Measurements from ENCODE around the gene C1orf50. TPM values are rescaled to one million over a fixed set of nuclear protein-coding genes. Genes with fewer than 3 reads are reported as not detected.

The C1orf50 gene
- total RNA-seq, 1 experiment from 2014 or later, result 5.1 TPM

- no peak overlapping the region for H3K27ac Mint-ChIP-seq
- H3K36me3 Mint-ChIP-seq, result peaks cover 7% of the 10 kb centered on the region
- no peak for DNase-seq (ENCODE audit: low spot score)
- no peak for TF ChIP-seq ZNF416 (CRISPR knock-in tag; IDR thresholded peaks at IDR 0.05)
- TF ChIP-seq FOXJ3 (CRISPR knock-in tag; IDR thresholded peaks at IDR 0.05; ENCODE audit: borderline replicate concordance), result no peak
- TF ChIP-seq ZNF219 (CRISPR knock-in tag; IDR thresholded peaks at IDR 0.05; ENCODE audit: borderline replicate concordance), result no peak
- TF ChIP-seq IRF2 (CRISPR knock-in tag; IDR thresholded peaks at IDR 0.05; ENCODE audit: borderline replicate concordance, low read depth), result no peak
- TF ChIP-seq, protein P1, sequence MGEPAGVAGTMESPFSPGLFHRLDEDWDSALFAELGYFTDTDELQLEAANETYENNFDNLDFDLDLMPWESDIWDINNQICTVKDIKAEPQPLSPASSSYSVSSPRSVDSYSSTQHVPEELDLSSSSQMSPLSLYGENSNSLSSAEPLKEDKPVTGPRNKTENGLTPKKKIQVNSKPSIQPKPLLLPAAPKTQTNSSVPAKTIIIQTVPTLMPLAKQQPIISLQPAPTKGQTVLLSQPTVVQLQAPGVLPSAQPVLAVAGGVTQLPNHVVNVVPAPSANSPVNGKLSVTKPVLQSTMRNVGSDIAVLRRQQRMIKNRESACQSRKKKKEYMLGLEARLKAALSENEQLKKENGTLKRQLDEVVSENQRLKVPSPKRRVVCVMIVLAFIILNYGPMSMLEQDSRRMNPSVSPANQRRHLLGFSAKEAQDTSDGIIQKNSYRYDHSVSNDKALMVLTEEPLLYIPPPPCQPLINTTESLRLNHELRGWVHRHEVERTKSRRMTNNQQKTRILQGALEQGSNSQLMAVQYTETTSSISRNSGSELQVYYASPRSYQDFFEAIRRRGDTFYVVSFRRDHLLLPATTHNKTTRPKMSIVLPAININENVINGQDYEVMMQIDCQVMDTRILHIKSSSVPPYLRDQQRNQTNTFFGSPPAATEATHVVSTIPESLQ (CRISPR knock-in tag; IDR thresholded peaks at IDR 0.05), result no peak
- TF ChIP-seq TP53 (CRISPR knock-in tag; IDR thresholded peaks at IDR 0.05), result no peak
- TF ChIP-seq MXD4 (CRISPR knock-in tag; IDR thresholded peaks at IDR 0.05; ENCODE audit: borderline replicate concordance), result no peak
- TF ChIP-seq NR1H2 (CRISPR knock-in tag; IDR thresholded peaks at IDR 0.05), result no peak
- no peak for TF ChIP-seq NFATC4 (CRISPR knock-in tag; IDR thresholded peaks at IDR 0.05)
- no peak for TF ChIP-seq ATF1 (CRISPR knock-in tag; IDR thresholded peaks at IDR 0.05)
- TF ChIP-seq, protein P2, sequence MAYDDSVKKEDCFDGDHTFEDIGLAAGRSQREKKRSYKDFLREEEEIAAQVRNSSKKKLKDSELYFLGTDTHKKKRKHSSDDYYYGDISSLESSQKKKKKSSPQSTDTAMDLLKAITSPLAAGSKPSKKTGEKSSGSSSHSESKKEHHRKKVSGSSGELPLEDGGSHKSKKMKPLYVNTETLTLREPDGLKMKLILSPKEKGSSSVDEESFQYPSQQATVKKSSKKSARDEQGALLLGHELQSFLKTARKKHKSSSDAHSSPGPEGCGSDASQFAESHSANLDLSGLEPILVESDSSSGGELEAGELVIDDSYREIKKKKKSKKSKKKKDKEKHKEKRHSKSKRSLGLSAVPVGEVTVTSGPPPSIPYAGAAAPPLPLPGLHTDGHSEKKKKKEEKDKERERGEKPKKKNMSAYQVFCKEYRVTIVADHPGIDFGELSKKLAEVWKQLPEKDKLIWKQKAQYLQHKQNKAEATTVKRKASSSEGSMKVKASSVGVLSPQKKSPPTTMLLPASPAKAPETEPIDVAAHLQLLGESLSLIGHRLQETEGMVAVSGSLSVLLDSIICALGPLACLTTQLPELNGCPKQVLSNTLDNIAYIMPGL (CRISPR knock-in tag; IDR thresholded peaks at IDR 0.05), result no peak
- TF ChIP-seq ZNF263 (CRISPR knock-in tag; IDR thresholded peaks at IDR 0.05; ENCODE audit: low read depth), result no peak
- TF ChIP-seq E2F5 (CRISPR knock-in tag; IDR thresholded peaks at IDR 0.05), result no peak
- no peaks in the 10 kb centered on the region for H3K27me3 Mint-ChIP-seq (ENCODE audit: low read depth)
- ChIA-PET CTCF (no interaction called here), POLR2A (no interaction called here)
- no peak for ATAC-seq
- H3K9me3 Mint-ChIP-seq, result no peaks in the 10 kb centered on the region
- no peak overlapping the region for H3K4me3 Mint-ChIP-seq
- peaks cover 8% of the 10 kb centered on the region for H3K4me1 Mint-ChIP-seq
Observed at GRCh38 chr1:42786097-42786496, 19.0 kb downstream of the C1orf50 start.

DNA sequence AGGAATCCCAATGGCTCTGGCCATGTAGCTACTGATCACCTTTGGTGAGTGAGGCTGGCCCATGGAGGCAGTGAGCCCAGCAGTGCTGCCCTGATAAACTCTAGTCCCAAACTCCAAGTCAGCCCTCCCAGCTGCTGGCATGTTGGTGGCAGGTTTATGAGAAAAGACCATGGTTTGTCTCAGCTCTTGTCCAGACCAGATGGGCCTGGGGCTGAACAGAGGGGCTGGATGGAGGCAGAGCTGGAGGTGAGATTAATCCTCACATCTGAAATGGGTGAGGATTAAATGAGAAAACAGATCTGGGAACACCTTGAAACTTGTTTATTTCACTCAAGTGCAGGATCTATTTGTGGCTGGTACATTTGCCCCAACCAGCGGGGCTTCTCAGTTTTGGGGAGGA lies 21.0 kb downstream of the C1orf50 start:
- no peak overlapping the region for H3K27ac Mint-ChIP-seq
- H3K4me1 Mint-ChIP-seq, result peaks cover 8% of the 10 kb centered on the region
- ATAC-seq, result no peak
- no peaks in the 10 kb centered on the region for H3K9me3 Mint-ChIP-seq
- CTCF ChIA-PET, result interaction anchor here (0.6 kb wide), 1 partner anchor 10 kb away, joined by 4 read pairs; no protein-coding TSS in a partner anchor
- H3K4me3 Mint-ChIP-seq, result no peak overlapping the region
- POLR2A ChIA-PET, result interaction anchor here (0.5 kb wide), 1 partner anchor 38 kb away, joined by 3 read pairs; no protein-coding TSS in a partner anchor
- DNase-seq (ENCODE audit: low spot score), result no peak
- H3K27me3 Mint-ChIP-seq (ENCODE audit: low read depth), result no peaks in the 10 kb centered on the region
- no peaks in the 10 kb centered on the region for H3K36me3 Mint-ChIP-seq
- TF ChIP-seq CREM (CRISPR knock-in tag; IDR thresholded peaks at IDR 0.05), result no peak
- no peak for TF ChIP-seq NFE2L1 (CRISPR knock-in tag; IDR thresholded peaks at IDR 0.05)
- TF ChIP-seq HMGA2 (CRISPR knock-in tag; IDR thresholded peaks at IDR 0.05), result no peak
- no peak for TF ChIP-seq IRF2 (CRISPR knock-in tag; IDR thresholded peaks at IDR 0.05; ENCODE audit: borderline replicate concordance, low read depth)
- TF ChIP-seq, protein P3, sequence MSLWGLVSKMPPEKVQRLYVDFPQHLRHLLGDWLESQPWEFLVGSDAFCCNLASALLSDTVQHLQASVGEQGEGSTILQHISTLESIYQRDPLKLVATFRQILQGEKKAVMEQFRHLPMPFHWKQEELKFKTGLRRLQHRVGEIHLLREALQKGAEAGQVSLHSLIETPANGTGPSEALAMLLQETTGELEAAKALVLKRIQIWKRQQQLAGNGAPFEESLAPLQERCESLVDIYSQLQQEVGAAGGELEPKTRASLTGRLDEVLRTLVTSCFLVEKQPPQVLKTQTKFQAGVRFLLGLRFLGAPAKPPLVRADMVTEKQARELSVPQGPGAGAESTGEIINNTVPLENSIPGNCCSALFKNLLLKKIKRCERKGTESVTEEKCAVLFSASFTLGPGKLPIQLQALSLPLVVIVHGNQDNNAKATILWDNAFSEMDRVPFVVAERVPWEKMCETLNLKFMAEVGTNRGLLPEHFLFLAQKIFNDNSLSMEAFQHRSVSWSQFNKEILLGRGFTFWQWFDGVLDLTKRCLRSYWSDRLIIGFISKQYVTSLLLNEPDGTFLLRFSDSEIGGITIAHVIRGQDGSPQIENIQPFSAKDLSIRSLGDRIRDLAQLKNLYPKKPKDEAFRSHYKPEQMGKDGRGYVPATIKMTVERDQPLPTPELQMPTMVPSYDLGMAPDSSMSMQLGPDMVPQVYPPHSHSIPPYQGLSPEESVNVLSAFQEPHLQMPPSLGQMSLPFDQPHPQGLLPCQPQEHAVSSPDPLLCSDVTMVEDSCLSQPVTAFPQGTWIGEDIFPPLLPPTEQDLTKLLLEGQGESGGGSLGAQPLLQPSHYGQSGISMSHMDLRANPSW (CRISPR knock-in tag; conservative IDR thresholded peaks at IDR 0.05; ENCODE audit: low read depth), result no peak
- TF ChIP-seq ELF4 (CRISPR knock-in tag; IDR thresholded peaks at IDR 0.05; ENCODE audit: low read depth), result no peak
- TF ChIP-seq NR2C2 (CRISPR knock-in tag; IDR thresholded peaks at IDR 0.05), result no peak
- TF ChIP-seq NR1H2 (CRISPR knock-in tag; IDR thresholded peaks at IDR 0.05), result no peak
- no peak for TF ChIP-seq JAZF1 (CRISPR knock-in tag; IDR thresholded peaks at IDR 0.05)
- TF ChIP-seq ZBTB43 (CRISPR knock-in tag; IDR thresholded peaks at IDR 0.05), result no peak
- no peak for TF ChIP-seq RELA (CRISPR knock-in tag; IDR thresholded peaks at IDR 0.05; ENCODE audit: borderline replicate concordance)
- TF ChIP-seq EMX1 (CRISPR knock-in tag; IDR thresholded peaks at IDR 0.05), result no peak
- TF ChIP-seq MYBL2 (CRISPR knock-in tag; IDR thresholded peaks at IDR 0.05), result no peak
- TF ChIP-seq E2F5 (CRISPR knock-in tag; IDR thresholded peaks at IDR 0.05), result no peak
- TF ChIP-seq ZBTB21 (CRISPR knock-in tag; IDR thresholded peaks at IDR 0.05; ENCODE audit: borderline replicate concordance), result no peak
- no peak for TF ChIP-seq ZNF219 (CRISPR knock-in tag; IDR thresholded peaks at IDR 0.05; ENCODE audit: borderline replicate concordance)
- TF ChIP-seq, protein P4, sequence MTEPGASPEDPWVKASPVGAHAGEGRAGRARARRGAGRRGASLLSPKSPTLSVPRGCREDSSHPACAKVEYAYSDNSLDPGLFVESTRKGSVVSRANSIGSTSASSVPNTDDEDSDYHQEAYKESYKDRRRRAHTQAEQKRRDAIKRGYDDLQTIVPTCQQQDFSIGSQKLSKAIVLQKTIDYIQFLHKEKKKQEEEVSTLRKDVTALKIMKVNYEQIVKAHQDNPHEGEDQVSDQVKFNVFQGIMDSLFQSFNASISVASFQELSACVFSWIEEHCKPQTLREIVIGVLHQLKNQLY (CRISPR knock-in tag; IDR thresholded peaks at IDR 0.05), result no peak
- TF ChIP-seq NFYB (CRISPR knock-in tag; conservative IDR thresholded peaks at IDR 0.05; ENCODE audit: low read depth), result no peak
